Neural crest cell (in vitro differentiated cells): Measurements from ENCODE around the gene DDX42. TPM values are rescaled to one million over a fixed set of nuclear protein-coding genes. Genes with fewer than 3 reads are reported as not detected.

Experiments
- DNase-seq: peaks from one replicate; pipeline ENCODE4 v3.0.0; 2021; ENCODE audit warnings: low read depth, mixed read lengths, low spot score
- H3K27ac Mint-ChIP-seq: one replicate; pipeline ENCODE4 v1.8.0; 2021; ENCODE audit warnings: mild to moderate bottlenecking, mixed read lengths; ENCODE audit not compliant: unreplicated experiment
- H3K27me3 Mint-ChIP-seq: 2 replicates; pipeline ENCODE4 v1.8.0; 2021; ENCODE audit warnings: low read depth, mild to moderate bottlenecking, mixed read lengths
- H3K36me3 Mint-ChIP-seq: 2 replicates; pipeline ENCODE4 v1.8.0; 2021; ENCODE audit warnings: low read depth, mild to moderate bottlenecking, mixed read lengths
- H3K4me1 Mint-ChIP-seq: 2 replicates; pipeline ENCODE4 v1.8.0; 2021; ENCODE audit warnings: mixed read lengths
- H3K4me3 Mint-ChIP-seq: one replicate; pipeline ENCODE4 v1.8.0; 2021; ENCODE audit warnings: mild to moderate bottlenecking, mixed read lengths
- H3K9me3 Mint-ChIP-seq: 2 replicates; pipeline ENCODE4 v1.8.0; 2021; ENCODE audit warnings: mixed read lengths
- CTCF ChIP-seq: fragments of 200-600 bp; sonication (generic); conservative IDR thresholded peaks from 2 replicates; pipeline ENCODE4 v1.5.0; 2021; ENCODE audit warnings: antibody characterized with exemption, mild to moderate bottlenecking
- total RNA-seq: library from RNA; stranded (reverse); gene quantifications from 2 replicates; pipeline ENCODE4 v1.2.1, GENCODE V29; 2021

DDX42 gene
- total RNA-seq, 1 donor from 2014 or later, result 160 TPM

- no peak for TF ChIP-seq CTCF
- Mint-ChIP-seq H3K9me3 (no peaks in the 10 kb centered on the region), H3K36me3 (peaks cover 3% of the 10 kb centered on the region), H3K4me1 (peaks cover 28% of the 10 kb centered on the region), H3K27me3 (no peaks in the 10 kb centered on the region), H3K4me3 (peak overlapping the region; percentile 59), H3K27ac (no peak overlapping the region)
- DNase-seq, result no peak
Measured at GRCh38 chr17:63836811-63837210, 62.8 kb downstream of the DDX42 start.

GRCh38 chr17:63837480-63837879 is 63.5 kb downstream of the DDX42 start:
- peaks cover 2% of the 10 kb centered on the region for H3K36me3 Mint-ChIP-seq
- no peak overlapping the region for H3K4me3 Mint-ChIP-seq
- H3K9me3 Mint-ChIP-seq, result no peaks in the 10 kb centered on the region
- DNase-seq, result no peak
- TF ChIP-seq CTCF, result no peak
- peaks cover 28% of the 10 kb centered on the region for H3K4me1 Mint-ChIP-seq
- no peak overlapping the region for H3K27ac Mint-ChIP-seq
- H3K27me3 Mint-ChIP-seq, result no peaks in the 10 kb centered on the region

DNA sequence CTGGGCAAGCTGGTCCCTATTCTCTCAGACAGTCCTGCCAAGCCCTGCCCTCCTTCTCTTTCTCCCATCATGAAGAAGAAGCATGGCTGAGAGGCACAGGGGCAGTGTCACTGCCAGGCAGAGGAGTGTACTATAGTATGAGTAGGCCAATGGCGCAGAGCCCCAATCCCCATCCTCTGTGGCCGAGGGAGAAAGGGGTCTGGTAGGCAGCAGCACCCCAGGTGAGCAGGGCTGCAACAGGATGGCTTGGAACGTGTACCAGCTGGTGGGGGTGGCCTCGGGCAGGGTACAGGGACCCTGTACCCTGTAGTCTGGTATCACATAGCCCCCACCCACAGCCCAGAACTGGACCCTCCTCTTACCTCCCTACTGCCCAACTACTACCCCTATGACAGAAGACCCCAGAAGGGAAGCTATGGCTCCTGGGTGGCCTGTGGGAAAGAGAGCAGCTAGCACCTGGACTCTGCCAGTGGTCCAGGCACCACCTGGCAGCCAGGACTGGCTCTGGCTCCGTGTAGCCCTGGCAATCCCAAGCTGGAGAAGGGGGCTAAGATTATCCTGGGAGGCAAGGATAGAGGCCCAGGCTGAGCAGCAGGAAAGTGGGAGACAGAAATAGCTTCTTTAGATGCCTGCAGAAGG is 64.1 kb downstream of the DDX42 start:
- no peak for DNase-seq
- Mint-ChIP-seq H3K27ac (no peak overlapping the region), H3K36me3 (peaks cover 2% of the 10 kb centered on the region), H3K27me3 (no peaks in the 10 kb centered on the region), H3K4me1 (peaks cover 28% of the 10 kb centered on the region), H3K9me3 (no peaks in the 10 kb centered on the region), H3K4me3 (peak overlapping the region; percentile 31)
- no peak for TF ChIP-seq CTCF

GRCh38 chr17:63838631-63839171 is 64.7 kb downstream of the DDX42 start:
- H3K36me3 Mint-ChIP-seq, result peaks cover 2% of the 10 kb centered on the region
- H3K4me3 Mint-ChIP-seq, result peak overlapping the region; percentile 15
- peaks cover 30% of the 10 kb centered on the region for H3K4me1 Mint-ChIP-seq
- H3K27me3 Mint-ChIP-seq, result no peaks in the 10 kb centered on the region
- no peak for TF ChIP-seq CTCF
- H3K9me3 Mint-ChIP-seq, result no peaks in the 10 kb centered on the region
- peak overlapping the region; percentile 16 for H3K27ac Mint-ChIP-seq
- DNase-seq, result no peak

- Mint-ChIP-seq H3K36me3 (no peaks in the 10 kb centered on the region), H3K4me3 (peak overlapping the region; percentile 99), H3K9me3 (no peaks in the 10 kb centered on the region), H3K27me3 (no peaks in the 10 kb centered on the region), H3K4me1 (peaks cover 35% of the 10 kb centered on the region), H3K27ac (peak overlapping the region; percentile 81)
- DNase-seq, result no peak
- no peak for TF ChIP-seq CTCF
Measured at GRCh38 chr17:63840591-63841349, 66.8 kb downstream of the DDX42 start.
